GM21390 (cell line): Measurements from ENCODE around the gene ASB12.

ENCODE experiments used
- ATAC-seq: cut with Tn5 transposase; IDR thresholded peaks from one replicate; pipeline ENCODE4 v1.9.1; 2021; ENCODE audit not compliant: unreplicated experiment

Gene ASB12

GRCh38 chrX:64186974-64187761, 43.2 kb downstream of the ASB12 start:
- ATAC-seq, result no peak

GRCh38 chrX:64184396-64184795, 46.0 kb downstream of the ASB12 start:
- ATAC-seq, result no peak

- ATAC-seq, result no peak
These were observed 48.2 kb downstream of the ASB12 start for GRCh38 chrX:64182208-64182607.

- ATAC-seq, result no peak
These were observed 53.5 kb downstream of the ASB12 start for GRCh38 chrX:64176876-64177275.
